Ovary (tissue), 3 donors: Measurements from ENCODE around the gene ARFIP1.

Source experiments
- POLR2A ChIP-seq: fragments of 450-650 bp; IDR thresholded peaks from one replicate; pipeline ENCODE4 v1.6.1; 2017; ENCODE audit warnings: antibody characterized with exemption, mild to moderate bottlenecking, moderate library complexity
- TF ChIP-seq, protein P1 (sequence below), 3 donors: fragments of 450-650 bp in 2 of 3; fragments of 200-600 bp in 1 of 3; IDR thresholded peaks; one replicate each; pipeline versions ENCODE4 v1.5.1 to v1.8.0; 2016 to 2022; ENCODE audit warnings: antibody characterized with exemption in 3 of 3, mild to moderate bottlenecking in 1 of 3
- donor health status: DM: no; HTN: no; CAD: no.

DNA sequence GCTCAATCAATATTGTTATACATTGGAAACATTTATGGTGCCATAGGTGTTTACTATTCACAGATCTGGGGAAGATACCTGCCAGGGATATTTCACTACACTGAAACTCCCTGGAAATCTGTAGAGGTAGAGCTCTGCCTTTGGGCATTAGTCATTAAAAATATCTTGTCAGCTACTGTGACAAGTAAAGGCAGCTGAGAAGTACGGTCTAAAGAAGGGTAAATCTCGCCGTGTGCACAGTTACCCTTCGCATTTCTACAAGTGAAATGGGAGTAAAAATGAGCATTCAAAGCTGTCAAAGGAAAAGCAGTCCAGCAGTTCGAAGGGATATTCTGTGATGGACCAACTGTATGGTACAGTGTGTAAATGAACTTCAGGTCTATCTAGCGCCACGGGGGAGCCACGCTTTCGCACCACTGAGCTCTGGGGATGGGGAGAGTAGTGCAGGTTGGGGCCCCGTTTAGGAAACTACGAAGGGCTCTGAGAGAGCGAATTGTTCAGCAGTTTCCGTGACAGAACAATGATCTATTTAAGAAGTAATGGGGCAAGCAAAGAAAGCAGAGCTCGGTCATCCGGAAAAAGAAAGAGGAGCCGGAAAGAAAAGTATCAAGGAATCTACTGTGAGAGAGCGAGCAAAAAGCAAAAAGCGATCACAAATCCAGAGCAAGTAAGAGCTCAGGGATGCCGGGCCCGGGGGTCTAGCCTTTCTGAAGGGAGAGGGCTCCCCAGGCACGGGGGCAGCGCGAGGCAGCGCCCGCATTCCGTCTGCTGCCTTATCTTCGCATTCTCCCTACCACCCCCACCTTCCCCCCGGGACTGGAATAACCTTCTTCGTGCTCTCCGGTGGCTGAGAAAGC lies 870 bp upstream of the ARFIP1 start:
- TF ChIP-seq POLR2A: no peak
- TF ChIP-seq, protein P1, sequence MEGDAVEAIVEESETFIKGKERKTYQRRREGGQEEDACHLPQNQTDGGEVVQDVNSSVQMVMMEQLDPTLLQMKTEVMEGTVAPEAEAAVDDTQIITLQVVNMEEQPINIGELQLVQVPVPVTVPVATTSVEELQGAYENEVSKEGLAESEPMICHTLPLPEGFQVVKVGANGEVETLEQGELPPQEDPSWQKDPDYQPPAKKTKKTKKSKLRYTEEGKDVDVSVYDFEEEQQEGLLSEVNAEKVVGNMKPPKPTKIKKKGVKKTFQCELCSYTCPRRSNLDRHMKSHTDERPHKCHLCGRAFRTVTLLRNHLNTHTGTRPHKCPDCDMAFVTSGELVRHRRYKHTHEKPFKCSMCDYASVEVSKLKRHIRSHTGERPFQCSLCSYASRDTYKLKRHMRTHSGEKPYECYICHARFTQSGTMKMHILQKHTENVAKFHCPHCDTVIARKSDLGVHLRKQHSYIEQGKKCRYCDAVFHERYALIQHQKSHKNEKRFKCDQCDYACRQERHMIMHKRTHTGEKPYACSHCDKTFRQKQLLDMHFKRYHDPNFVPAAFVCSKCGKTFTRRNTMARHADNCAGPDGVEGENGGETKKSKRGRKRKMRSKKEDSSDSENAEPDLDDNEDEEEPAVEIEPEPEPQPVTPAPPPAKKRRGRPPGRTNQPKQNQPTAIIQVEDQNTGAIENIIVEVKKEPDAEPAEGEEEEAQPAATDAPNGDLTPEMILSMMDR (IDR thresholded peaks at IDR 0.05): no peak
